ENCODE data around the gene C5orf34.
"Not testable (repeated sequence)": the region's sequence is repeated elsewhere in the genome, so short reads cannot be mapped to it uniquely, and the experiment has no call there.

DNA sequence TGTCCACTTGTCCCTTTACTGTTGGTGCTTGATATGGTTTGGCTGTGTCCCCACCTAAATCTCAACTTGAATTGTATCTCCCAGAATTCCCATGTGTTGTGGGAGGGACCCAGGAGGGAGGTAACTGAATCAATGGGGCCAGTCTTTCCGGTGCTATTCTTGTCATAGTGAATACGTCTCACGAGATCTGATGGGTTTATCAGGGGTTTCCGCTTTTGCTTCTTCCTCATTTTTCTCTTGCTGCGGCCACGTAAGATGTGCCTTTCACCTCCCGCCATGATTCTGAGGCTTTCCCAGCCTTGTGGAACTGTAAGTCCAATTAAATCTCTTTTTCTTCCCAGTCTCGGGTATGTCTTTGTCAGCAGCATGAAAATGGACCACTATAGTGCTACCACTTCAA lies 34.3 kb upstream of the C5orf34 start:
- TF ChIP-seq POLR2A (IDR thresholded peaks at IDR 0.05), result not testable (repeated sequence)
- TF ChIP-seq, protein P1, sequence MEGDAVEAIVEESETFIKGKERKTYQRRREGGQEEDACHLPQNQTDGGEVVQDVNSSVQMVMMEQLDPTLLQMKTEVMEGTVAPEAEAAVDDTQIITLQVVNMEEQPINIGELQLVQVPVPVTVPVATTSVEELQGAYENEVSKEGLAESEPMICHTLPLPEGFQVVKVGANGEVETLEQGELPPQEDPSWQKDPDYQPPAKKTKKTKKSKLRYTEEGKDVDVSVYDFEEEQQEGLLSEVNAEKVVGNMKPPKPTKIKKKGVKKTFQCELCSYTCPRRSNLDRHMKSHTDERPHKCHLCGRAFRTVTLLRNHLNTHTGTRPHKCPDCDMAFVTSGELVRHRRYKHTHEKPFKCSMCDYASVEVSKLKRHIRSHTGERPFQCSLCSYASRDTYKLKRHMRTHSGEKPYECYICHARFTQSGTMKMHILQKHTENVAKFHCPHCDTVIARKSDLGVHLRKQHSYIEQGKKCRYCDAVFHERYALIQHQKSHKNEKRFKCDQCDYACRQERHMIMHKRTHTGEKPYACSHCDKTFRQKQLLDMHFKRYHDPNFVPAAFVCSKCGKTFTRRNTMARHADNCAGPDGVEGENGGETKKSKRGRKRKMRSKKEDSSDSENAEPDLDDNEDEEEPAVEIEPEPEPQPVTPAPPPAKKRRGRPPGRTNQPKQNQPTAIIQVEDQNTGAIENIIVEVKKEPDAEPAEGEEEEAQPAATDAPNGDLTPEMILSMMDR (IDR thresholded peaks at IDR 0.05), result not testable (repeated sequence)
